RPMI7951 (cell line): ENCODE measurements around the gene QRFP. TPM values are rescaled to one million over a fixed set of nuclear protein-coding genes. Genes with fewer than 3 reads are reported as not detected.
A peak's percentile ranks its signal among the peaks of the same experiment; 100 is the strongest.

Experiments used
- DNase-seq: peaks from one replicate; pipeline ENCODE4 v3.0.0-alpha.2; 2012; ENCODE audit warnings: low read depth
- total RNA-seq: library from RNA; depleted of rRNA; stranded (reverse); fragments of >200 nt; shearing (Covaris generic); gene quantifications from 2 replicates; pipeline ENCODE4 v1.2.3, GENCODE V29; 2014; rRNA removed

QRFP gene, protein sequence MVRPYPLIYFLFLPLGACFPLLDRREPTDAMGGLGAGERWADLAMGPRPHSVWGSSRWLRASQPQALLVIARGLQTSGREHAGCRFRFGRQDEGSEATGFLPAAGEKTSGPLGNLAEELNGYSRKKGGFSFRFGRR
- not detected in 2 replicates for total RNA-seq

DNA sequence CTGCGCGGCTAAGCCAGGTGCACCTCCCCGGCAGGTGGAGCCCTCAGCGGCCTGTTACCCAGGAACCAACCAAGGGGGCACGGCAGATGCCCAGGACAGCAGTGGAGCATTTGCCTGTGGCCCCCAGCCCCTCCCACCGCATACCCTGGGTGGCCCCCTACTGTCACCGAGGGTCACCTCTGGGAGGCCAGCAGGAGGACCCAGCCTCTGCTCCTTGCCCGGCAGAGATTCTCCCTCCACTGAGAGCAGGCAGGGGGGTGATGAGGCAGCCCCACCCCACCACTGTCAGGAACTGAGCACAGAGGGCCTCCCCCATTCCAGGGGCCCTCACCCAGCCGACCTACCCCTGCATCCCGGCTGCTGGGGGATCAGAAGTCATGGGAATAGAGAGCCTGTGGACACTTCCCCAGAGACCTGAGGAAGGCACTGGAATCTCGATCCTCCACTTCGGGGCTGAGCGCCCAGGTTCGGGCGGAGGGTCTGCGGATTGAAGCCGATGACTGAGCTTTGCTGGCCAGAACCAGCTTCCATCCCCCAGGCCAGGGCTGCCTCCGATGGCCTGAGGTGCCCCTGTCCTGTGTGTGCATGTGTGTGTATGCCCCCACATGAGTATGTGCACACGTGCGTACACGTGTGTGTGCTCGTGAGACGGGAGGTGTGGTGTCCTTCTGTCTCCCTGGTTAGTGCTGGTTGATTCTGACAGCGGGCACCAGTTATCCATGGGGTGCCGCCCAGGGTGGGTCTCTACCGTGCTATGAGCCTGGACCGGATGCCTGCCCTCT lies at the start of gene QRFP:
Gene QRFP (minus strand): TSS at position 580 of the 782 bp plus-strand sequence. CDS start 2,974 bp downstream, outside the sequence.
- no peak for DNase-seq

DNA sequence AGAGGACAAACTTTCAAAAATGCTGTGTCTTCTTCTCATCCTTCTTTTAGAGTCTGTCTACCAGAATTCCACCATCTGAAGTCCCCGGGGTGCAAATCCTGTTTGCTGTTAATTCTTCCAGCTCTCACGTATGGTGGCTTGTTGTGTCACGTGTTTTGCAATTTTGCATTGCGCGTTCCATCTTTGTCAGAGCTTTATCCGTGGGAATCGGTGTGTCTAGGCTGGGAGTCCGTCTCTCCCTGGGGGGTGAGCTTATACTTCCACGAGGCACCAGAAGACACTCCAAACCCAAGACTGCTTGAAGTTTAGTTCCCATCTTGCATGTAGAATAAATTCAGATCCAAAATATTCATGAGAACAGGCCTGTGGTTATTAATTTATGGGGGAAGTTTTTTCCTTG lies 48.6 kb upstream of the QRFP start:
- no peak for DNase-seq

- no peak for DNase-seq
These were observed 48.0 kb upstream of the QRFP start for GRCh38 chr9:130944510-130945058.

DNA sequence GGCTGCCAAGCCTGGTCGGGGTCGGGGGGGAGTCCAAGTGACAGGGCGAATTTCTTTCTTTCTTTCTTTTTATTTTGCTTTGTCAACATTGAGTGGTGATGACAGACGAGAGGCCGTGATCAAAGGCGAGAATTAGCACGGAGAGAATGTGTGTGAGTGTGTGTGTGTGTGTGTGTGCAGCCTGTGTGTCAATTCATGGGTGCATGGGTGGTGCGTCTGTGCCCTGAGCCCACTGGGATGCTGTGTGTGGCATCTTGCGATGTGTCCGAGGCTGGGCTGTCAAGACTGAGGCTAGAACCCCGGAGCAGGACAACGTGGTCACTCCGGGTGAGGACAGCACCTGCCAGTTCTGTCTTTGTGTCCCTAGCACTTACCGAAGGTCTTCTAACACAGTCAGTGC lies 47.2 kb upstream of the QRFP start:
- DNase-seq, result no peak

- DNase-seq, result no peak
These were observed 46.6 kb upstream of the QRFP start for GRCh38 chr9:130943221-130943620.

GRCh38 chr9:130942679-130943078 lies 46.1 kb upstream of the QRFP start:
- DNase-seq, result no peak

DNA sequence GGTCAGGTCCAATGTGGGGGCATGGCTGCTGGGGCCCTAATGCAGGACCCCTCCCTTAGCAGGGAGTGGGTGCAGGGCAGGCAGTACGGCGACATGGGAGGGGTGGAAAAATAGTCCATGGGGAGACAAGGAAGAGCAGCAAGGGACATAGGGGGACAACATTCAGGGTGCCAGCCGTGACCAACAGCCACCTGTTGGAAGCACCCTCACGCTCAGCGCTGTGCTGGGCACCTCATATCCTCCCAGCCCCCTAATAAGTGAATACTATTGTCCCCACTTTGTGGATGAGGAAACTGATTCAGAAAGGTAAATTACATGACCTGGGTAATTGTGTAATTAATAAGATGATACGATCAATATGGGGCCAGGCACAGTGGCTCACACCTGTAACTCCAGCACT lies 45.5 kb upstream of the QRFP start:
- DNase-seq, result no peak

GRCh38 chr9:130940693-130941576 lies 44.3 kb upstream of the QRFP start:
- DNase-seq, result no peak

- DNase-seq, result no peak
These were observed 43.5 kb upstream of the QRFP start for GRCh38 chr9:130940027-130940549.

DNA sequence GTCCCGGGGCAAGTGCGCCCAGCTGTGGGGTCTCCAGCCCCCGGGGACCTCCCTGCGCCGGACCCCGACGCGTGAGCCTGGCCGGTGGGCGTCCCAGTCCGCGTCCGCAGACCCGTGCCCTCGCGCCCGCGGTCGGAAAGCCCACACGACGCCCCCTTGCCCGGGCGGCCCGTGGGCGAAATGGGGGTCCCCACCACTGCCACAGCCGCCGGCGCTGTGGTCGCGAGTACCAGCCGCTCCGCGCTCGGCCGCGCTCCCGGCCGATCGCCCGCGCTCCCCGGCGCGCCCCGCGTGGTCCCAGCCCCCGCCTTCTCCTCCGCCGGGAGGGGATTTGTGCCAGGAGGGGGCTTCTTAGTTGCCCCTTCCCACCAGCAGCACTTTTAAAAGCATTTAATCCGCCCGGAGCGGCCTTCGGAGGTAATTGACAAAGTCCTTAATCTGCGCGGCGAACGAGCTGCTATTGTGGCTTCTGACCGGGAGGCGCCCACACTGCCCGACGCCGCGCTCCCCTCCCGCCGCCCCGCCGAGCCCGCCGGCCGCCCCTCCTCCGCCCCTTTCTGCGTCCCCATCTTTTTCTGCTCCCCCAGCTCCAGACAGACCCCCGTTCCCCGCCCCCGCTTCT lies 42.9 kb upstream of the QRFP start:
- DNase-seq, result no peak

DNA sequence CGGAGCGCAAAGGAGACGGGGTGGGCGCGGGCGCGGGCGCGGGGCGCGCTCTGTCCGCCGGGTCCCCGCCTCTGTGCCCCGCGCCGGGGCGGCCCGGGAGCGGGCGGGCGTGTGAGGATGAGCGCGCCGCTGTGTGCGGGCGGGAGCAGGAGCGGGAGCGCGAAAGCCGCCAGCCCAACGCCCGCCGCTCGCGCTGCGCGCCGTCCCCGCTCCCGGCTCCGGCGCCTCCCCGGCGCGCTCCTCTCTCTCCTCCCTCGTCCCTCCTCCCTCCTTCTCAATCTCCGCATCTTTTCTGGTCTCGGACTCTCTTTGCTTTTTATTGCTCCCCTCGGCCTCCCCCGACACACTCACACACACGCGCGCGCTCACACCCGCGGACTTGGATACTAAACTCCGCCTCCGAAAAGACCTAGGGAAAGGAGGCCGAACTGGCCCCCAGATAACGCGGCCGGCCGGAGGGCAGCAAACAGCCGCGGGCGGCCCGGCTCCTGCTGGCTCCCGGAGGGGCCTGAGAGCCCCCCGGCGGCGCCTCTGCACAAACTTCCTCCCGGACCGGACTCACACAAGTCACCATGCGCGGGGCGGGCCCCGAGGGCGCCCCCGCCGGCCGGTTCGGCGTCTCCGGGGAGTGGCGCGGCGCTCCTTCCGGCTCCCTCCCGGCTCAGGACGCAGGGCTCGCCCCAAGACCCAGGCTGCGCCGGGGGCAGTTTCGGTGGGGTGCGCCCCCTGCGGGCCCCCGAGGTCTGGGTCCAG lies 42.2 kb upstream of the QRFP start, which contains the start of gene FIBCD1:
Gene FIBCD1 (minus strand): TSS at position 596 of the 753 bp plus-strand sequence. CDS start 640 bp downstream, outside the sequence.
- peak; percentile 42 for DNase-seq

GRCh38 chr9:130938184-130938651 lies 41.6 kb upstream of the QRFP start:
- DNase-seq, result no peak

DNA sequence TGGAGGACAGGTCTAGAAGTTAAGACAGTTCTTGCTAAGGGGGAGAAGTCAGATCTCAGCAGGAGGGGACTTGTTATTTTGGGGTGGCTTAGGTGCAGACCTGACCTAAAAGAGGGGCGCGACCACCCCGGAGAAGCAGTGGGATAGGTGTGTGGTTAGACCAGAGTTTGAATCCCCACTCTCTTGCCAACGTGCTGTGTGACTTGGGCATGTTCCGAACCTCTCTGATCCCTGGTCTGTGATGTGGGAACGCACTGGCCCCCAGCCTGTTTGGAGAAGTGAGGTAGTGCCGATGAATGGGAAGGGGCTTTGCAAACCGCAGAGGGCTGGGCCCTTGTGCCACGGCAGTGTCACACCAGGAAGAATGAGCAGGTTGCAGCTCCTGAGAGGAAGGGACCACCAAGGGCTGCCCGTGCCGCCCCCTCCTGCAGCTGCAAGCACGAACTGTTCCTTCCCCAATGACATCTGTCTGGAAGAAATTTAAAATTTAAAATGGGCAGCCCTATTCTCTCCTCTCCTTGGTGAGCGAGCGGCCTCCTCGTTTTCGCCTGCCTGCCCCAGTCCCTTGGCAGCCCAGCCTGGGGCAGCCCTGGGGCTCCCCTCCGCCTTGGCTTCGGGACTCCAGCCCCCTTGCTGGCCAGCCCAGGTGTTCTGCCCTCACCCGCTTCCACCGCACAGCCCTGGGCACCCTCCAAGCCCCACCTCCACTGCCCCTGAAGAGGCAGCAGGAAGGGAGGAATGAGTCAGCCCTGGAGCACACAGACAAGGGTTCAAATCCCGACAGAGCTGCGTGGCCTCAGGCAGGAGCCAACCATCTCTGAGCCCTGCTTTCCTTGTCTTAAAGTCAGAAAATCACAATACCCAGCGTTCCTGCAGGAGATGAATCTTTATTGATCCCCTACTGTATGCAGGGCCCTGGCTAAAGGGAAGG lies 40.8 kb upstream of the QRFP start:
- DNase-seq, result no peak

- DNase-seq, result peak; percentile 90
These were observed 39.9 kb upstream of the QRFP start for GRCh38 chr9:130936285-130937117.

DNA sequence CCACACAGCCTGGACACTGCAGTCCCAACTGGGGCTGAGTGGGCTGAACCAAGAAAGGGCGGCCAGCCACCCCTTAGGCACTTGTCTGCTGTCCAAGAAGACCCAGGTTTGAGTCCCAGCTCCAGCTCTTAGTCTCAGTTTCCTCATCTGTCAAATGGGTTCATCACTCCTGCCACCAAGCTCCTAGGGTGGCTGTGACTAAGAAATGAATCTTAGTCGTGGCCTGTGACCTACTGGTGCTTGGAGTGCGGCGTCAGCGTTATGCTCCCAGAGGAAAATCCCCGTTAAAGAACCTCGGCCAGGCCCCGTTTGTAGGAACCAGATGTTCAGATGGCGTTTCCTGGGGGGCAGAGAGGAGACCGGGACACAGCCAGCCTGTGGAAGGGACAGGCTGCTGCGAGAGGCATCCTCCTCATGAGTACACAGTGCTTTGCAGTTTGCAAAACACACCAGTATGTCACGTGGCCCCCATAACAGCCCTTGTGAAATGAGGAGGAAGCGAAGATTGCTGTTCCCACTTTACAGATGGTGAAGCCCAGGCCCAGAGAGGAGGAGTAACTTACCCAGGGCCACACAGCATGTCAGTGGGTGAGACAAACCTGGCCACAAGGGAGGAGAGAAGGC lies 39.1 kb upstream of the QRFP start:
- peak; percentile 21 for DNase-seq

GRCh38 chr9:130934702-130935647 lies 38.4 kb upstream of the QRFP start:
- DNase-seq, result peak; percentile 74

DNA sequence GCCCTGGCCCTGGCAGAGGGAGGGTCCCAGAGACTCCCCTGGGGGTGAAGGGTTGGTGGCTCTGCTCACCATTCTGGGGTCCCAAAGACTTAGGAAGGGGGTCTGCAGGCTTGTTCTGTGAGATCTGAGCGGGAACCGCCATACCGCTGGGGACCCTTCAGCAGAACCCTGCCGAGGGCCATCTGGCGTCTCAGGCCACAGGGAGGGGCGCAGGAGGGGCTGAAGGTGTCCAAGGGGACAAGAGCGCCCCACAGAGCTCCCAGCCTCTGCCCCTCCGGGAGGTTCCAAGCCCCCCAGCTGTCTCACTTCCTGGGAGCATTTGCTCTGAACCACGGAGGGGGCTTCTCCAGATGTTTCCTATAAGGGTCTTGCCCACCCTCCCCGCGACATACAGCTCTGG lies 37.6 kb upstream of the QRFP start:
- DNase-seq, result no peak
